Muscle layer of colon (tissue), 2 donors: ENCODE results near the gene GSG1L.

Experiments used
- H3K27ac ChIP-seq: one replicate; pipeline ENCODE4 v1.7.0; 2013; ENCODE audit warnings: low read depth, mild to moderate bottlenecking, low read length, moderate library complexity
- H3K27me3 ChIP-seq, 2 donors: one replicate each; pipeline ENCODE4 v1.7.0; 2013; ENCODE audit warnings: low read length in 2 of 2, mild to moderate bottlenecking in 2 of 2; ENCODE audit not compliant: insufficient read depth in 2 of 2, control insufficient read depth in 1 of 2
- H3K36me3 ChIP-seq: one replicate; pipeline ENCODE4 v1.7.0; 2013; ENCODE audit warnings: mild to moderate bottlenecking, low read length; ENCODE audit not compliant: insufficient read depth
- H3K4me1 ChIP-seq: one replicate; pipeline ENCODE4 v1.7.0; 2013; ENCODE audit warnings: mild to moderate bottlenecking, low read length; ENCODE audit not compliant: insufficient read depth
- H3K4me3 ChIP-seq, 2 donors: one replicate each; pipeline ENCODE4 v1.7.0; 2013; ENCODE audit warnings: low read length in 2 of 2, low read depth in 1 of 2, mild to moderate bottlenecking in 1 of 2, moderate library complexity in 1 of 2
- H3K9ac ChIP-seq: one replicate; pipeline ENCODE4 v1.7.0; 2013; ENCODE audit warnings: low read length
- H3K9me3 ChIP-seq: one replicate; pipeline ENCODE4 v1.7.0; 2013; ENCODE audit warnings: mild to moderate bottlenecking, low read length
- donor health status: abdominal sarcoma.
- donor health status: Adenocarcinoma of cecum.

The GSG1L gene

DNA sequence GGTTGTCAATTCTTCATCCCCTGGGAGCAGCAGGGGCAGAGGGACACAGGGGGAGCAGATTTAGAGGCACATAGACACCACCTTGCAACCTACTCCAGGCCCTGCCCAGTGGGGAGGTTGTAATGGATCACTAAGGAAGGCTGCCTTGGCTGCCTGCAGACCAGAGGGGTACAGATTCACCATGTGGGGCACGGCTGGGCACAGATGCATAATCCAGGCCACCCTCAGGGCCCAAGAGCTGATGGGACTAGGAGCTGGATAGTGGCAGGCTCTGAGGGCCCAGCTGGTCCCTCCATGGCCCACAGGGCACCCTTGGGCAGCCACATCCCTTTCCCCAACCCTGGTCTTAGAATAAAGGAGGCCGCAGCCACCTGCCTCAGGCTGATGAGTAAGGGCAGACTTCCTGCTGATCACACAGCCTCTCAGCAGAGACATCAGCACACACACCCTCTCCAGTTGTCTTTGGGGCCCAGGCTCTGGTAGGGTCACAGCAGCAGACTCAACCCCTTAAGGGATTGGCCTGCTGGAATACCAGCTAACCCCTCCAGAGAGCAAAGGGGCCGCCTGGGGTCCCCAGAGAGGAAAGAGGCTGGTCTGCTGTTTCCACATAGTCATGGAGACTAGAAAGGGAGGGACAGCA is 224.9 kb downstream of the GSG1L start:
- no peaks in the 10 kb centered on the region for H3K4me1 ChIP-seq
- H3K9me3 ChIP-seq = no peaks in the 10 kb centered on the region

DNA sequence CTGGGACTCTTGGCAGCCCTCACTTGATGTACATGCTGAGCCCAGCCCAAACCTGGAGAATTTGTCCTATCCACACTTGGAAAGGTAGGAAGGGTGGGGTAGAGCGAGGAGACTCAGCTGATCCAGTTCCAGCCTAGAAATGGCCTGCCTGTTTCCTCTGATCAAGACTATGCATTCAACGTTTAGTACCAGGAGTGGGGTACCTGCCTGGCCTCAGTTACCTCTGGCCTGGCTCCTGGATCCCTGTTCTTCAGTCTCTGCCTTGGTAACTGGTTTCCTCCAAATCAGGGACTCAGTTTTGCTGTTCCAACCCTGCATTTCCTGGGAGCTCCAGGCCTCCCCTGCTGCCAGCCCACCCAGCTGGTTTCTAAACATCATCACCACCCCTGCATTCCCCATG is 233.5 kb downstream of the GSG1L start:
- Histone ChIP-seq H3K27ac (no peak overlapping the region), H3K4me3 (no peak overlapping the region), H3K27me3 (no peaks in the 10 kb centered on the region), H3K4me1 (no peaks in the 10 kb centered on the region), H3K9ac (no peak overlapping the region), H3K36me3 (no peaks in the 10 kb centered on the region), H3K9me3 (no peaks in the 10 kb centered on the region)

More for the DNA sequence above, 224.9 kb downstream of the GSG1L start:
- Histone ChIP-seq H3K4me3 (no peak overlapping the region), H3K36me3 (no peaks in the 10 kb centered on the region), H3K9ac (no peak overlapping the region), H3K27ac (no peak overlapping the region), H3K27me3 (no peaks in the 10 kb centered on the region)

DNA sequence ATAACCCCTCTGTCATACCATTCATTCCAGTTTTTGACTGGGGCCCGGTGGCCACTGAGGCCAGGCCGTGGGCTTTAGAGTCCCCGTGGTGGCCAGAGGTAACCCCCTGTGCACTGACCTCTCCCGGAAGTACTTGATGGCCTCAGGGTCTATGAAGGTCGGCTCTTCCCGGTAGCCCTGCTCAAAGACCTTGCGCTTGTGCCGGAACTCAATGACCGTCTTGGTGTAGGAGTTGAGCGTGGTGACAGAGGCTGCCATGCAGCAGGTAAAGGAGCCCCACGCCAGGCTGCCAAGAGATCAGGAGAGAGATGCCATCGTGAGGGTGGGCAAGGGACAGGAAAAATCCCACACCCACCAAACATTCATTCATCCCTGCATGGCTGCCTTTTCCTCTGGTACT is 234.8 kb downstream of the GSG1L start:
- Histone ChIP-seq H3K9ac (no peak overlapping the region), H3K27ac (no peak overlapping the region), H3K9me3 (no peaks in the 10 kb centered on the region), H3K4me3 (no peak overlapping the region), H3K36me3 (no peaks in the 10 kb centered on the region), H3K4me1 (no peaks in the 10 kb centered on the region), H3K27me3 (no peaks in the 10 kb centered on the region)

DNA sequence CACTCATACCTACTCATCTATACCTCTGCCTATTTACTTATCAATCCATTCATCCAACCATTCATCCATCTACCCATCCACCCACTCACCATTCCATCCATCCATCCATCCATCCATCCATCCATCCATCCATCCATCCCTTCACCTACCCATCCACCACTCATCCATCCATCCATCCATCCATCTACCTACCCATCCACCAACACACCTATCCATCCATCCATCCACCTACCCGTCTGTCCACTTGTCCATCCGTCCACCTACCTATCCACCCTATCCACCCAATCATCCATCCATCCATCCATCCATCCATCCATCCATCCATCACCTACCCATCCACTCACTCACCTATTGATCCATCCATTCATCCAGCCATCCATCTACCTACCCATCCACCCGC is 235.7 kb downstream of the GSG1L start:
- Histone ChIP-seq H3K9ac (no peak overlapping the region), H3K27me3 (no peaks in the 10 kb centered on the region), H3K27ac (no peak overlapping the region), H3K36me3 (no peaks in the 10 kb centered on the region), H3K9me3 (no peaks in the 10 kb centered on the region), H3K4me3 (no peak overlapping the region), H3K4me1 (no peaks in the 10 kb centered on the region)

GRCh38 chr16:27826893-27827289 is 236.6 kb downstream of the GSG1L start:
- H3K9me3 ChIP-seq = no peaks in the 10 kb centered on the region
- no peaks in the 10 kb centered on the region for H3K36me3 ChIP-seq
- no peak overlapping the region for H3K27ac ChIP-seq
- no peaks in the 10 kb centered on the region for H3K4me1 ChIP-seq
- no peak overlapping the region for H3K9ac ChIP-seq
- H3K4me3 ChIP-seq = no peak overlapping the region
- no peaks in the 10 kb centered on the region for H3K27me3 ChIP-seq

DNA sequence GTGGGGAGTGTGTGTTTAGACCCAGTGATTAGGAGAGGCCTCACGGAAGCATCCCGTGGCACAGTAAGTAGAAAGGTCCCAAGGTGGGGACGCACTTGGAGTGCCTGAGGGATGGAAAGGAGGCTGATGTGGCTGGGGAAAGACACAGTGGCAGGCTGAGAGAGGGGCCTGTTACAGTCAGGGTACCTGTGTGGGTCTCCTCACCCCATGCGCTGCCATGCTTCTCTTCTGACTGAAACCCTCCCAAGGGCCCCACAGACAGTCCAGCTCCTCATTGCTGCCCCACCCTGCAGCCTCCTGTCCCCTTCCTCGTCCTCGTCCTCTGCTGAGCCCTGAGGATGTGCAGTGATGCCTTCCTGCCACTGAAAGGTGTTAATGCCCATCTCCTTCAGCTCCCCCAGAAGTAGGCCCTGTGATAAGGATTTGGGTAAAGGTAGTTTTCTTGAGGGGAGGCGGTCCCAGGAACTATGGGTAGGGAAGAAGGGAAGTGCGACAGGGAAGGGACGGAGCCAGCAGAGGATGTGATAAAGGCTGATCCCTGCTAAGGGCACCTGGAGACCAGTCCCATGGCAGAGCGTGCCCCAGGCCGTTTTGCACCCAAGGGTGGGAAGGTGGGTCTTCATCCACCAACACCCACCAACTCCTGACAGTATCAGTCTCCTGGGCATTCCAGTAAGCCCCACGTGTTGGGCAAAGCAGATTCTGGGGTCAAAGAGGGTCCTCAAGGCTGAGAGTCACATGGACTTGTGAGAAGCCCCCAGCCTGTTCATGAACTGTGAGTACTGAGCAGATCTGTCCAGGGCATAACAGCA is 237.2 kb downstream of the GSG1L start:
- Histone ChIP-seq H3K9me3 (no peaks in the 10 kb centered on the region), H3K27me3 (no peaks in the 10 kb centered on the region), H3K4me1 (no peaks in the 10 kb centered on the region), H3K4me3 (no peak overlapping the region), H3K36me3 (no peaks in the 10 kb centered on the region), H3K9ac (no peak overlapping the region), H3K27ac (no peak overlapping the region)

- Histone ChIP-seq H3K9ac (no peak overlapping the region), H3K4me1 (no peaks in the 10 kb centered on the region), H3K9me3 (no peaks in the 10 kb centered on the region), H3K36me3 (no peaks in the 10 kb centered on the region), H3K27ac (no peak overlapping the region), H3K27me3 (no peaks in the 10 kb centered on the region), H3K4me3 (no peak overlapping the region)
These were observed 238.7 kb downstream of the GSG1L start for GRCh38 chr16:27824786-27825185.

DNA sequence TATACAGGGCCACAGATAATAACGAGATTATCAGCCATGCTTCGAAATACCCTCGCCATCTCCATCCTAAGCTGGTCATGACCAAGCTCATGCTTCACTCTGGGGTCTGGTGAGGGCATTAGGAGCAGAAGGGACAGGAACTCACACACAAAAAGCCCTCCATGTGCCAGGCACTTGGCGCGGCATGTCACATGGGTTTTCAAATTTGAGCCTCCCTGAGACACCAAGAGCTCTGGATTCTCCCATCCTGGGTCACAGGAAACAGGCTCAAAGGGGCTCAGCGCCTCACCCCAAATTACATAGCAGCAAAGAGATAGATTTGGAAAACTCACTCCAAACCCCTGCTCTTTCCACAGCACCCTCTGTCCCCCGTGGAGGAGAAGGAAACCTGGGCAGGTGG is 239.5 kb downstream of the GSG1L start:
- Histone ChIP-seq H3K27me3 (no peaks in the 10 kb centered on the region), H3K4me3 (no peak overlapping the region), H3K36me3 (no peaks in the 10 kb centered on the region), H3K9ac (no peak overlapping the region), H3K4me1 (no peaks in the 10 kb centered on the region), H3K9me3 (no peaks in the 10 kb centered on the region), H3K27ac (no peak overlapping the region)

GRCh38 chr16:27823421-27823820 is 240.1 kb downstream of the GSG1L start:
- Histone ChIP-seq H3K9ac (no peak overlapping the region), H3K4me1 (no peaks in the 10 kb centered on the region), H3K36me3 (no peaks in the 10 kb centered on the region), H3K27ac (no peak overlapping the region), H3K9me3 (no peaks in the 10 kb centered on the region), H3K4me3 (no peak overlapping the region), H3K27me3 (no peaks in the 10 kb centered on the region)

- Histone ChIP-seq H3K9ac (no peak overlapping the region), H3K27ac (no peak overlapping the region), H3K9me3 (no peaks in the 10 kb centered on the region), H3K36me3 (no peaks in the 10 kb centered on the region), H3K4me3 (no peak overlapping the region), H3K27me3 (no peaks in the 10 kb centered on the region), H3K4me1 (no peaks in the 10 kb centered on the region)
These were observed 240.5 kb downstream of the GSG1L start for GRCh38 chr16:27822996-27823395.

DNA sequence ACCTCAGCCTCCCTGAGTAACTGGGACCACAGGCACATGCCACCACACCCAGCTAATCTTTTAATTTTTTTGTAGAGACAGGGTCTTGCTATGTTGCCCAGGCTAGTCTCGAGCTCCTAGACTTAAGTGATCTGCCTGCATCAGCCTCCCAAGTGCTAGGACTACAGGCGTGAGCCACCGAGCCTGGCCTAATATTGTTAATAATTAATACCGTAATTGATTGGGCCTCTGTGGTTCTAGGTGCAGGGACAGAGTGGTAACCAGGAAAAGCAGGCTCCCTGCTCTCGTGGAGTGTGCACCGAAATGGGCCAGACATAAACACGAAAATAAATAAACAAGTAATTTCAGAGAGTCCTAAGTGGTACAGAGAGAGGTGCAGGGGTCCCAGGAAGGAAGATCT is 241.0 kb downstream of the GSG1L start:
- Histone ChIP-seq H3K36me3 (no peaks in the 10 kb centered on the region), H3K4me3 (no peak overlapping the region), H3K4me1 (no peaks in the 10 kb centered on the region), H3K9me3 (no peaks in the 10 kb centered on the region), H3K27me3 (no peaks in the 10 kb centered on the region), H3K27ac (no peak overlapping the region), H3K9ac (no peak overlapping the region)
